DOHH2 (cell line): Measurements from ENCODE around the gene TEAD3.

Source experiments
- H3F3A ChIP-seq: fragments of 200-600 bp; sonication (generic), shearing (Covaris generic); 2 replicates; pipeline ENCODE4 v1.6.0; 2016; ENCODE audit warnings: antibody characterized with exemption, mild to moderate bottlenecking; ENCODE audit not compliant: control insufficient read depth, insufficient read depth
- H3K27ac ChIP-seq: fragments of 200-600 bp; sonication (generic); 2 replicates; pipeline ENCODE4 v1.5.1; 2014; ENCODE audit warnings: low read depth, mild to moderate bottlenecking, low read length, moderate library complexity
- H3K27me3 ChIP-seq: fragments of 200-600 bp; sonication (generic); 2 replicates; pipeline ENCODE4 v1.6.1; 2014; ENCODE audit warnings: mild to moderate bottlenecking, low read length, mixed read lengths; ENCODE audit not compliant: control insufficient read depth
- H3K36me3 ChIP-seq: fragments of 200-600 bp; sonication (generic); 2 replicates; pipeline ENCODE4 v1.6.1; 2014; ENCODE audit warnings: mild to moderate bottlenecking, low read length, moderate library complexity, mixed read lengths; ENCODE audit not compliant: control insufficient read depth
- H3K4me1 ChIP-seq: fragments of 200-600 bp; sonication (generic); 2 replicates; pipeline ENCODE4 v1.6.1; 2014; ENCODE audit warnings: mild to moderate bottlenecking, low read length, mixed read lengths; ENCODE audit not compliant: control insufficient read depth
- H3K4me2 ChIP-seq: fragments of 200-600 bp; sonication (generic); 2 replicates; pipeline ENCODE4 v1.6.0; 2014; ENCODE audit warnings: mild to moderate bottlenecking, low read length, moderate library complexity
- H3K4me3 ChIP-seq: fragments of 200-600 bp; sonication (generic); 2 replicates; pipeline ENCODE4 v1.5.1; 2014; ENCODE audit warnings: mild to moderate bottlenecking, low read length, mixed read lengths
- H3K79me2 ChIP-seq: fragments of 200-600 bp; sonication (generic); 2 replicates; pipeline ENCODE4 v1.6.1; 2014; ENCODE audit warnings: mild to moderate bottlenecking, low read length, mixed read lengths; ENCODE audit not compliant: control insufficient read depth
- H3K9me2 ChIP-seq: fragments of 200-600 bp; sonication (generic); replicated peaks from 2 replicates; pipeline ENCODE4 v1.6.1; 2014; ENCODE audit warnings: mild to moderate bottlenecking, low read length, mixed read lengths; ENCODE audit not compliant: control insufficient read depth
- H3K9me3 ChIP-seq: fragments of 200-600 bp; sonication (generic); 2 replicates; pipeline ENCODE4 v1.6.1; 2014; ENCODE audit warnings: antibody characterized with exemption, low read length, mixed read lengths; ENCODE audit not compliant: control insufficient read depth, insufficient read depth
- H4K20me1 ChIP-seq: fragments of 200-600 bp; sonication (generic); 2 replicates; pipeline ENCODE4 v1.6.0; 2014; ENCODE audit warnings: low read depth, mild to moderate bottlenecking, antibody characterized with exemption, low read length, moderate library complexity; ENCODE audit not compliant: control insufficient read depth, insufficient read depth
- EZH2phosphoT487 ChIP-seq: fragments of 200-600 bp; sonication (generic); IDR thresholded peaks from 2 replicates; pipeline ENCODE4 v1.6.1; 2017; ENCODE audit warnings: borderline replicate concordance, mild to moderate bottlenecking, antibody characterized with exemption, low read length, moderate library complexity, mixed read lengths
- TF ChIP-seq, protein P1 (sequence below): fragments of 200-600 bp; sonication (generic); IDR thresholded peaks from one replicate; pipeline ENCODE4 v1.5.1; 2014; ENCODE audit warnings: antibody characterized with exemption, mild to moderate bottlenecking, low read depth, low read length; ENCODE audit not compliant: poor library complexity, severe bottlenecking

The TEAD3 gene

GRCh38 chr6:35494161-35494563 lies 2.7 kb downstream of the TEAD3 start:
- Histone ChIP-seq H3K9me3 (no peaks in the 10 kb centered on the region), H3K4me2 (no peak overlapping the region), H3K4me1 (peaks cover 19% of the 10 kb centered on the region), H3K9me2 (no peaks in the 10 kb centered on the region), H4K20me1 (peaks cover 5% of the 10 kb centered on the region; the same call in 1 of the 2 replicates), H3K27ac (no peak overlapping the region), H3K27me3 (peaks cover 84% of the 10 kb centered on the region), H3F3A (no peaks in the 10 kb centered on the region), H3K79me2 (no peaks in the 10 kb centered on the region), H3K36me3 (no peaks in the 10 kb centered on the region), H3K4me3 (no peak overlapping the region)
- TF ChIP-seq EZH2phosphoT487: no peak
- TF ChIP-seq, protein P1, sequence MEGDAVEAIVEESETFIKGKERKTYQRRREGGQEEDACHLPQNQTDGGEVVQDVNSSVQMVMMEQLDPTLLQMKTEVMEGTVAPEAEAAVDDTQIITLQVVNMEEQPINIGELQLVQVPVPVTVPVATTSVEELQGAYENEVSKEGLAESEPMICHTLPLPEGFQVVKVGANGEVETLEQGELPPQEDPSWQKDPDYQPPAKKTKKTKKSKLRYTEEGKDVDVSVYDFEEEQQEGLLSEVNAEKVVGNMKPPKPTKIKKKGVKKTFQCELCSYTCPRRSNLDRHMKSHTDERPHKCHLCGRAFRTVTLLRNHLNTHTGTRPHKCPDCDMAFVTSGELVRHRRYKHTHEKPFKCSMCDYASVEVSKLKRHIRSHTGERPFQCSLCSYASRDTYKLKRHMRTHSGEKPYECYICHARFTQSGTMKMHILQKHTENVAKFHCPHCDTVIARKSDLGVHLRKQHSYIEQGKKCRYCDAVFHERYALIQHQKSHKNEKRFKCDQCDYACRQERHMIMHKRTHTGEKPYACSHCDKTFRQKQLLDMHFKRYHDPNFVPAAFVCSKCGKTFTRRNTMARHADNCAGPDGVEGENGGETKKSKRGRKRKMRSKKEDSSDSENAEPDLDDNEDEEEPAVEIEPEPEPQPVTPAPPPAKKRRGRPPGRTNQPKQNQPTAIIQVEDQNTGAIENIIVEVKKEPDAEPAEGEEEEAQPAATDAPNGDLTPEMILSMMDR: no peak

GRCh38 chr6:35493307-35493983 lies 3.4 kb downstream of the TEAD3 start:
- no peaks in the 10 kb centered on the region for H3K36me3 ChIP-seq
- peaks cover 78% of the 10 kb centered on the region for H3K27me3 ChIP-seq
- H4K20me1 ChIP-seq: peaks cover 5% of the 10 kb centered on the region; the same call in 1 of the 2 replicates
- H3K4me3 ChIP-seq: no peak overlapping the region
- no peak overlapping the region for H3K27ac ChIP-seq
- no peaks in the 10 kb centered on the region for H3K79me2 ChIP-seq
- no peaks in the 10 kb centered on the region for H3F3A ChIP-seq
- peaks cover 19% of the 10 kb centered on the region for H3K4me1 ChIP-seq
- H3K4me2 ChIP-seq: no peak overlapping the region
- no peaks in the 10 kb centered on the region for H3K9me3 ChIP-seq
- H3K9me2 ChIP-seq: no peaks in the 10 kb centered on the region
- no peak for TF ChIP-seq EZH2phosphoT487
- TF ChIP-seq, protein P1: no peak

- no peaks in the 10 kb centered on the region for H3K9me2 ChIP-seq
- H3K36me3 ChIP-seq: no peaks in the 10 kb centered on the region
- H3K27me3 ChIP-seq: peaks cover 76% of the 10 kb centered on the region
- no peaks in the 10 kb centered on the region for H3K79me2 ChIP-seq
- H4K20me1 ChIP-seq: peaks cover 5% of the 10 kb centered on the region; the same call in 1 of the 2 replicates
- H3K27ac ChIP-seq: no peak overlapping the region
- no peaks in the 10 kb centered on the region for H3K9me3 ChIP-seq
- peaks cover 17% of the 10 kb centered on the region for H3K4me1 ChIP-seq
- no peaks in the 10 kb centered on the region for H3F3A ChIP-seq
- TF ChIP-seq, protein P1: no peak
- no peak for TF ChIP-seq EZH2phosphoT487
- no peak overlapping the region for H3K4me3 ChIP-seq
- no peak overlapping the region for H3K4me2 ChIP-seq
These were observed 4.0 kb downstream of the TEAD3 start for GRCh38 chr6:35492974-35493284.
